PC-3 (cell line): ENCODE measurements around the gene PAQR5.

Experiments used
- CTCF ChIP-seq: fragments of 300-600 bp; sonication (generic); conservative IDR thresholded peaks from 2 replicates; pipeline ENCODE4 v1.5.1; 2017; ENCODE audit warnings: antibody characterized with exemption, low read depth, mild to moderate bottlenecking, low read length
- EZH2 ChIP-seq: fragments of 300-600 bp; sonication (generic); IDR thresholded peaks from one replicate; pipeline ENCODE4 v1.6.1; 2017; ENCODE audit warnings: antibody characterized with exemption, mild to moderate bottlenecking, low read length; ENCODE audit not compliant: unreplicated experiment
- EZH2phosphoT487 ChIP-seq: fragments of 300-600 bp; sonication (generic); IDR thresholded peaks from 2 replicates; pipeline ENCODE4 v1.6.1; 2018; ENCODE audit warnings: mild to moderate bottlenecking, antibody characterized with exemption, low read length, borderline replicate concordance

- no peak for TF ChIP-seq EZH2phosphoT487
- no peak for TF ChIP-seq CTCF
- no peak for TF ChIP-seq EZH2
These were observed 157.8 kb downstream of the PAQR5 start for GRCh38 chr15:69456208-69457166.
